ENCODE measurements around the gene PDIA6. TPM values are rescaled to one million over a fixed set of nuclear protein-coding genes. Genes with fewer than 3 reads are reported as not detected.

The PDIA6 gene
- total RNA-seq, 1 donor from 2014 or later = 582 TPM

DNA sequence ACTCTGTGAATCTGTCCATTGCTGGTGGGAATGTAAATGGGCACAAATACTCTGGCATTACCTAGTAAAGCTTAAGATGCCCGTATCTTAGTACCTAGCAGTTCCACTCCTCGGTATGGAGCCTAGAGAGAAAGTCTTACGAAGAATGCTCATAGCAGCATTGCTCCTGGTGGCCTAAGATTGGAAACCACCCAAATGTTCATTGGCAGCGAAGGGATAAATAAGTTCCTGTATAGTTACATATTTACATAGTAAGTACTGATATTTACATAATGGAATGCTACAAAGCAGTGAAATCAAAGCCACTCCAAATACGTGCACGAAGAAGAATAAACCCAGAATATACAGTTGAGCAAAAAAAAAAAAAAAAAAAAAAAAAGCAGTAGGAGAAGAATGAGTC, 46.7 kb upstream of the PDIA6 start:
- no peak for FAIRE-seq
- TF ChIP-seq, protein P1, sequence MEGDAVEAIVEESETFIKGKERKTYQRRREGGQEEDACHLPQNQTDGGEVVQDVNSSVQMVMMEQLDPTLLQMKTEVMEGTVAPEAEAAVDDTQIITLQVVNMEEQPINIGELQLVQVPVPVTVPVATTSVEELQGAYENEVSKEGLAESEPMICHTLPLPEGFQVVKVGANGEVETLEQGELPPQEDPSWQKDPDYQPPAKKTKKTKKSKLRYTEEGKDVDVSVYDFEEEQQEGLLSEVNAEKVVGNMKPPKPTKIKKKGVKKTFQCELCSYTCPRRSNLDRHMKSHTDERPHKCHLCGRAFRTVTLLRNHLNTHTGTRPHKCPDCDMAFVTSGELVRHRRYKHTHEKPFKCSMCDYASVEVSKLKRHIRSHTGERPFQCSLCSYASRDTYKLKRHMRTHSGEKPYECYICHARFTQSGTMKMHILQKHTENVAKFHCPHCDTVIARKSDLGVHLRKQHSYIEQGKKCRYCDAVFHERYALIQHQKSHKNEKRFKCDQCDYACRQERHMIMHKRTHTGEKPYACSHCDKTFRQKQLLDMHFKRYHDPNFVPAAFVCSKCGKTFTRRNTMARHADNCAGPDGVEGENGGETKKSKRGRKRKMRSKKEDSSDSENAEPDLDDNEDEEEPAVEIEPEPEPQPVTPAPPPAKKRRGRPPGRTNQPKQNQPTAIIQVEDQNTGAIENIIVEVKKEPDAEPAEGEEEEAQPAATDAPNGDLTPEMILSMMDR (IDR thresholded peaks at IDR 0.05; ENCODE audit: insufficient read depth, low read length, severe bottlenecking) = no peak
- no peak overlapping the region for H3K4me3 ChIP-seq (ENCODE audit: low read depth, low read length)
- no peak for DNase-seq (ENCODE audit: low read depth)
- H3K27me3 ChIP-seq (ENCODE audit: control insufficient read depth, insufficient read depth, low read length) = peaks cover 1% of the 10 kb centered on the region
- no peaks in the 10 kb centered on the region for H3K36me3 ChIP-seq (ENCODE audit: control insufficient read depth, insufficient read depth, low read length)

- no peak overlapping the region for H3K4me3 ChIP-seq (ENCODE audit: low read depth, low read length)
- FAIRE-seq (no peak), DNase-seq (ENCODE audit: low read depth) (no peak)
- TF ChIP-seq, protein P1 (IDR thresholded peaks at IDR 0.05; ENCODE audit: insufficient read depth, low read length, severe bottlenecking) = no peak
- H3K27me3 ChIP-seq (ENCODE audit: control insufficient read depth, insufficient read depth, low read length) = no peaks in the 10 kb centered on the region
- no peaks in the 10 kb centered on the region for H3K36me3 ChIP-seq (ENCODE audit: control insufficient read depth, insufficient read depth, low read length)
Observed at GRCh38 chr2:10848541-10848940, 36.0 kb upstream of the PDIA6 start.

DNA sequence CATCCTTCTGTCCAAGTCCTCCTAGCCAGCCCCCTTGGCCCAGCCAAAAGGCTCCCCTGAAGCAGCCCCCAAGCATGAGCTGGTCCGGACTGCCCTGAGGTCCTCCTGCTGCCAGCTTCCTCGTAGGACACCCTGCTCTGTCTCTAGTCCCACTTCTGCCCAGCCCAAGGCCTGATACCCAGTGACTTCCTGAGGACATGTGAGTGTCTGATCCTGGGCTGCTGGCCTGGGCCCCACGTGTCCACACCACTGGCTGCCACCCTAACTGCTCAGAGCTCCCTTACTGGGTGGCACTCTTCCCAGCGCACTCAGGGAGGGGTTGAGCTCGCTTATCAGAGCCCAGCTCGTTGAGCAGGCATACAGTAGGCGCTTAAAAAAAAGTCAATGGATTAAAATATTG, 34.4 kb upstream of the PDIA6 start:
- FAIRE-seq (no peak), DNase-seq (ENCODE audit: low read depth) (no peak)
- no peaks in the 10 kb centered on the region for H3K27me3 ChIP-seq (ENCODE audit: control insufficient read depth, insufficient read depth, low read length)
- H3K4me3 ChIP-seq (ENCODE audit: low read depth, low read length) = no peak overlapping the region
- TF ChIP-seq, protein P1 (IDR thresholded peaks at IDR 0.05; ENCODE audit: insufficient read depth, low read length, severe bottlenecking) = no peak
- no peaks in the 10 kb centered on the region for H3K36me3 ChIP-seq (ENCODE audit: control insufficient read depth, insufficient read depth, low read length)

DNA sequence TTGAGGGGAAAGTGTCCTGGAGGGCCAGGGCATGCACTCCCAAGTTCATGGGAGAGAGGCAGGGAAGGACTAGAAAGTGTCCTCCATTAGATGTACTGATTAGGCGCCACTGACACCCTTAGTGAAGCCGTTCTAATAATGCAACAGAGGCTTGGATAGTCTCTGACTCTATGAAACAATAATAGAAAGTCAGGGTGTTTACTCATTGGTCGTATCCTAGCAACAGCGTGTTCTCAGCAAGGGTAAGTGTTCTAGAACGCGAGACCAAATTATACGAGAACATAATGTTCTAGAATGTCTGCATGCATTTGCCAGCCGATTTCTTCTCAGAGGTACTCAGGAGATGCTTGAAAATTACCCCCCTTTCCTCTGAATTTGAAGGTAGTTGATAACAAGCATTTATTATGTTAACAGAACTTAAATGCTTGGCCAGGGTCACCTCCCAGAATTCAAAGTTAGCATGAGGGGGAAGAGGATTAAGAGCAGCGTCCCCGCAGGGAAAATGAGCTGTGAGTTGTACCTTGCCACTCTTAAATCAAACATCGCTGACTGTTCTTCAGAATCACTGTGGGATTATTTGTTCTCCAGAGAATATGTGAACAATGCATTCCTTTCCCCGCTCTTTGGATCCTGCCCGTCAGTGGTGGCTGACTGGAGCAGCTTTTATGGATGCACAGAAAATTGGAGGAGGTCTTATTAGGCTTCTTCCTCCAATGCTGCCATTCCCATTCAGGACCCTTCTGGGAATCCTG, 33.7 kb upstream of the PDIA6 start:
- H3K27me3 ChIP-seq (ENCODE audit: control insufficient read depth, insufficient read depth, low read length) = no peaks in the 10 kb centered on the region
- no peak for FAIRE-seq
- TF ChIP-seq, protein P1 (IDR thresholded peaks at IDR 0.05; ENCODE audit: insufficient read depth, low read length, severe bottlenecking) = no peak
- H3K4me3 ChIP-seq (ENCODE audit: low read depth, low read length) = no peak overlapping the region
- H3K36me3 ChIP-seq (ENCODE audit: control insufficient read depth, insufficient read depth, low read length) = no peaks in the 10 kb centered on the region
- no peak for DNase-seq (ENCODE audit: low read depth)

GRCh38 chr2:10845640-10846039, 33.1 kb upstream of the PDIA6 start:
- DNase-seq (ENCODE audit: low read depth) (no peak), FAIRE-seq (no peak)
- TF ChIP-seq, protein P1 (IDR thresholded peaks at IDR 0.05; ENCODE audit: insufficient read depth, low read length, severe bottlenecking) = no peak
- no peaks in the 10 kb centered on the region for H3K36me3 ChIP-seq (ENCODE audit: control insufficient read depth, insufficient read depth, low read length)
- H3K27me3 ChIP-seq (ENCODE audit: control insufficient read depth, insufficient read depth, low read length) = no peaks in the 10 kb centered on the region
- no peak overlapping the region for H3K4me3 ChIP-seq (ENCODE audit: low read depth, low read length)

DNA sequence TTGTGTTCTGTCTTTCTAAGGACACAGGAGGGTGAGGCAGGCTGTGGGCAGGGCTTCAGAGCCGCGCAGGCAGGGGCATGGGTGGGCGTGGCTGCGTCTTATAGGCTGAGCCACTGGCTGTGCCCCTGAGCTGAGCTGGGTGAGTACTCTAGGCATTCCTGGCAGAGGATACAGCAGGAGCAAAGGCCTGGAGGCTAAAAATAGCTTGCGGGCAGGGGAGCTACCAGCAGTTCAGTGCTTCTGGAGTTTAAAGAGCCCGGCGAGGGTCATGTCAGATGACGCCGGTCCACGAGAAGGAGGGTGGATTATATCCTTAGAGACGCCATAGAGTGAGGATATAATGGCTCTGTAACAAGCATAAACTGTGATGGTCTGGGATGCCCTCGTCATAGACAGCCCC, 31.5 kb upstream of the PDIA6 start:
- FAIRE-seq (no peak), DNase-seq (ENCODE audit: low read depth) (peak; percentile 15)
- H3K4me3 ChIP-seq (ENCODE audit: low read depth, low read length) = no peak overlapping the region
- H3K36me3 ChIP-seq (ENCODE audit: control insufficient read depth, insufficient read depth, low read length) = no peaks in the 10 kb centered on the region
- H3K27me3 ChIP-seq (ENCODE audit: control insufficient read depth, insufficient read depth, low read length) = no peaks in the 10 kb centered on the region
- TF ChIP-seq, protein P1 (IDR thresholded peaks at IDR 0.05; ENCODE audit: insufficient read depth, low read length, severe bottlenecking) = no peak

Measured in bronchial epithelial cell (primary cell).